GM23338 (cell line): ENCODE results near the gene ARID1B.

Source experiments
- EZH2 ChIP-seq: fragments of 200-600 bp; sonication (generic); IDR thresholded peaks from one replicate; pipeline ENCODE4 v1.8.0; 2017; ENCODE audit warnings: antibody characterized with exemption, mild to moderate bottlenecking, low read depth; ENCODE audit not compliant: unreplicated experiment
- EZH2phosphoT487 ChIP-seq: fragments of 200-600 bp; sonication (generic); IDR thresholded peaks from one replicate; pipeline ENCODE4 v1.8.1; 2018; ENCODE audit warnings: antibody characterized with exemption; ENCODE audit not compliant: unreplicated experiment
- POLR2AphosphoS5 ChIP-seq: IDR thresholded peaks from 2 replicates; pipeline ENCODE4 v1.6.1; 2016; ENCODE audit warnings: antibody characterized with exemption, low read depth
- TF ChIP-seq, protein P1 (sequence below), 2 experiments: fragments of 200-600 bp in 1 of 2; sonication (generic) in 1 of 2; conservative IDR thresholded peaks; 2 replicates each; pipeline versions ENCODE4 v1.5.1 to v1.6.1; 2016 to 2017; ENCODE audit warnings: antibody characterized with exemption in 2 of 2, low read depth in 2 of 2, mild to moderate bottlenecking in 2 of 2, moderate library complexity in 1 of 2
- TF ChIP-seq, protein P2 (sequence below): IDR thresholded peaks from one replicate; pipeline ENCODE4 v1.6.1; 2018; ENCODE audit warnings: antibody characterized with exemption; ENCODE audit not compliant: unreplicated experiment

DNA sequence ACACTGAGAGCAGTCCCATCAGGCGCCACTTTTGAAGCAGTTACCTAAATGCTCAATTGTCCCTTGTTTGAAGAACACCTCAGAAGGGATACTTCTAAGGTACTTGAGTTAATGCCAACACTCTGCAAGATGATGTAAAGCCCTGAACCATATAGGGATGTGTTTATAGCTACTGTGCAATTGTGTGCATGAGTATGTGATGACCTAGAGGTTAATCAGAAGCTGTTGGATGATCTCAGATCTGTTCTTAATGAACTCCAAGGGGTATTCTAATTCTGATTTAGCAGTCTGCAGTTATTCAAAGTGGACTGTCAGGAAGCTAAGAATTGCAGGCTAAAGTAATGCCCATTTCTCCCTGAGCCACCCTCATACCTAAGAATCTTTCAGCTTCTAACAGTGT is 387.8 kb downstream of the ARID1B start:
- TF ChIP-seq, protein P1, sequence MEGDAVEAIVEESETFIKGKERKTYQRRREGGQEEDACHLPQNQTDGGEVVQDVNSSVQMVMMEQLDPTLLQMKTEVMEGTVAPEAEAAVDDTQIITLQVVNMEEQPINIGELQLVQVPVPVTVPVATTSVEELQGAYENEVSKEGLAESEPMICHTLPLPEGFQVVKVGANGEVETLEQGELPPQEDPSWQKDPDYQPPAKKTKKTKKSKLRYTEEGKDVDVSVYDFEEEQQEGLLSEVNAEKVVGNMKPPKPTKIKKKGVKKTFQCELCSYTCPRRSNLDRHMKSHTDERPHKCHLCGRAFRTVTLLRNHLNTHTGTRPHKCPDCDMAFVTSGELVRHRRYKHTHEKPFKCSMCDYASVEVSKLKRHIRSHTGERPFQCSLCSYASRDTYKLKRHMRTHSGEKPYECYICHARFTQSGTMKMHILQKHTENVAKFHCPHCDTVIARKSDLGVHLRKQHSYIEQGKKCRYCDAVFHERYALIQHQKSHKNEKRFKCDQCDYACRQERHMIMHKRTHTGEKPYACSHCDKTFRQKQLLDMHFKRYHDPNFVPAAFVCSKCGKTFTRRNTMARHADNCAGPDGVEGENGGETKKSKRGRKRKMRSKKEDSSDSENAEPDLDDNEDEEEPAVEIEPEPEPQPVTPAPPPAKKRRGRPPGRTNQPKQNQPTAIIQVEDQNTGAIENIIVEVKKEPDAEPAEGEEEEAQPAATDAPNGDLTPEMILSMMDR (conservative IDR thresholded peaks at IDR 0.05; ENCODE audit: low read depth in 2 of 2) = no peak
- no peak for TF ChIP-seq EZH2phosphoT487
- TF ChIP-seq EZH2 = no peak
- TF ChIP-seq POLR2AphosphoS5 = no peak
- TF ChIP-seq, protein P2, sequence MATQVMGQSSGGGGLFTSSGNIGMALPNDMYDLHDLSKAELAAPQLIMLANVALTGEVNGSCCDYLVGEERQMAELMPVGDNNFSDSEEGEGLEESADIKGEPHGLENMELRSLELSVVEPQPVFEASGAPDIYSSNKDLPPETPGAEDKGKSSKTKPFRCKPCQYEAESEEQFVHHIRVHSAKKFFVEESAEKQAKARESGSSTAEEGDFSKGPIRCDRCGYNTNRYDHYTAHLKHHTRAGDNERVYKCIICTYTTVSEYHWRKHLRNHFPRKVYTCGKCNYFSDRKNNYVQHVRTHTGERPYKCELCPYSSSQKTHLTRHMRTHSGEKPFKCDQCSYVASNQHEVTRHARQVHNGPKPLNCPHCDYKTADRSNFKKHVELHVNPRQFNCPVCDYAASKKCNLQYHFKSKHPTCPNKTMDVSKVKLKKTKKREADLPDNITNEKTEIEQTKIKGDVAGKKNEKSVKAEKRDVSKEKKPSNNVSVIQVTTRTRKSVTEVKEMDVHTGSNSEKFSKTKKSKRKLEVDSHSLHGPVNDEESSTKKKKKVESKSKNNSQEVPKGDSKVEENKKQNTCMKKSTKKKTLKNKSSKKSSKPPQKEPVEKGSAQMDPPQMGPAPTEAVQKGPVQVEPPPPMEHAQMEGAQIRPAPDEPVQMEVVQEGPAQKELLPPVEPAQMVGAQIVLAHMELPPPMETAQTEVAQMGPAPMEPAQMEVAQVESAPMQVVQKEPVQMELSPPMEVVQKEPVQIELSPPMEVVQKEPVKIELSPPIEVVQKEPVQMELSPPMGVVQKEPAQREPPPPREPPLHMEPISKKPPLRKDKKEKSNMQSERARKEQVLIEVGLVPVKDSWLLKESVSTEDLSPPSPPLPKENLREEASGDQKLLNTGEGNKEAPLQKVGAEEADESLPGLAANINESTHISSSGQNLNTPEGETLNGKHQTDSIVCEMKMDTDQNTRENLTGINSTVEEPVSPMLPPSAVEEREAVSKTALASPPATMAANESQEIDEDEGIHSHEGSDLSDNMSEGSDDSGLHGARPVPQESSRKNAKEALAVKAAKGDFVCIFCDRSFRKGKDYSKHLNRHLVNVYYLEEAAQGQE = no peak
